OCI-LY3 (cell line): ENCODE results near the gene RBM20.

Source experiments
- H2AFZ ChIP-seq: fragments of 200-600, 300-600 bp; shearing (Covaris generic); 2 replicates; pipeline ENCODE4 v1.6.0; 2014; ENCODE audit warnings: antibody characterized with exemption, low read depth, low read length
- H3K27ac ChIP-seq: fragments of 200-600, 300-600 bp; sonication (generic); 2 replicates; pipeline ENCODE4 v1.5.1; 2014; ENCODE audit warnings: mild to moderate bottlenecking, low read length, moderate library complexity, mixed read lengths
- H3K27me3 ChIP-seq: fragments of 200-600, 300-600 bp; sonication (generic); 2 replicates; pipeline ENCODE4 v1.6.1; 2014; ENCODE audit warnings: low read depth, low read length, mixed read lengths
- H3K36me3 ChIP-seq: fragments of 200-600, 300-600 bp; sonication (generic); replicated peaks from 2 replicates; pipeline ENCODE3; 2014; ENCODE audit warnings: low read depth, low read length, mixed read lengths
- H3K4me1 ChIP-seq: fragments of 300-600, 200-600 bp; sonication (generic); 2 replicates; pipeline ENCODE4 v1.6.1; 2014; ENCODE audit warnings: low read length, mixed read lengths
- H3K4me2 ChIP-seq: fragments of 200-600, 300-600 bp; sonication (generic); 2 replicates; pipeline ENCODE4 v1.6.1; 2014; ENCODE audit warnings: low read length, mixed read lengths
- H3K4me3 ChIP-seq: fragments of 300-600, 200-600 bp; sonication (generic); 2 replicates; pipeline ENCODE4 v1.5.1; 2014; ENCODE audit warnings: antibody characterized with exemption, mild to moderate bottlenecking, low read length, moderate library complexity
- H3K79me2 ChIP-seq: fragments of 300-600, 200-600 bp; shearing (Covaris generic); 2 replicates; pipeline ENCODE4 v1.6.1; 2014; ENCODE audit warnings: mild to moderate bottlenecking, low read length, mixed read lengths
- H3K9ac ChIP-seq: fragments of 300-600, 200-600 bp; shearing (Covaris generic); 2 replicates; pipeline ENCODE4 v1.6.0; 2014; ENCODE audit warnings: mild to moderate bottlenecking, low read length, moderate library complexity
- H3K9me3 ChIP-seq: fragments of 200-600, 300-600 bp; shearing (Covaris generic); 2 replicates; pipeline ENCODE4 v1.6.1; 2014; ENCODE audit warnings: low read length, mixed read lengths; ENCODE audit not compliant: insufficient read depth
- H4K20me1 ChIP-seq: fragments of 200-600, 300-600 bp; sonication (generic); 2 replicates; pipeline ENCODE4 v1.6.1; 2016; ENCODE audit warnings: low read length, mixed read lengths; ENCODE audit not compliant: insufficient read depth
- CTCF ChIP-seq: fragments of 200-600, 300-600 bp; sonication (generic); IDR thresholded peaks from 2 replicates; pipeline ENCODE4 v1.5.1; 2014; ENCODE audit warnings: antibody characterized with exemption, low read length, low read depth
- EZH2phosphoT487 ChIP-seq: fragments of 200-600 bp; shearing (Covaris generic); IDR thresholded peaks from 2 replicates; pipeline ENCODE4 v1.6.1; 2018; ENCODE audit warnings: antibody characterized with exemption, mixed run types, low read depth

Gene RBM20

GRCh38 chr10:110612087-110612486 lies 32.0 kb upstream of the RBM20 start:
- H3K79me2 ChIP-seq = no peaks in the 10 kb centered on the region
- peak overlapping the region; percentile 32 for H3K4me2 ChIP-seq
- no peak for TF ChIP-seq CTCF
- no peak for TF ChIP-seq EZH2phosphoT487
- no peaks in the 10 kb centered on the region for H3K27me3 ChIP-seq
- peaks cover 6% of the 10 kb centered on the region for H3K36me3 ChIP-seq
- no peak overlapping the region for H3K9ac ChIP-seq
- H3K4me1 ChIP-seq = peaks cover 30% of the 10 kb centered on the region
- H3K4me3 ChIP-seq = no peak overlapping the region
- no peaks in the 10 kb centered on the region for H4K20me1 ChIP-seq
- no peak overlapping the region for H2AFZ ChIP-seq
- peak overlapping the region; percentile 51 for H3K27ac ChIP-seq
- peaks cover 5% of the 10 kb centered on the region; the same call in 1 of the 2 replicates for H3K9me3 ChIP-seq

GRCh38 chr10:110612629-110613028 lies 31.5 kb upstream of the RBM20 start:
- Histone ChIP-seq H4K20me1 (no peaks in the 10 kb centered on the region), H3K27me3 (no peaks in the 10 kb centered on the region), H3K4me3 (no peak overlapping the region), H3K9ac (no peak overlapping the region), H3K9me3 (peaks cover 5% of the 10 kb centered on the region; the same call in 1 of the 2 replicates), H3K27ac (peak overlapping the region; percentile 51), H2AFZ (no peak overlapping the region), H3K4me2 (peak overlapping the region; percentile 32), H3K4me1 (peaks cover 30% of the 10 kb centered on the region), H3K36me3 (peaks cover 6% of the 10 kb centered on the region), H3K79me2 (no peaks in the 10 kb centered on the region)
- TF ChIP-seq CTCF (no peak), EZH2phosphoT487 (no peak)

DNA sequence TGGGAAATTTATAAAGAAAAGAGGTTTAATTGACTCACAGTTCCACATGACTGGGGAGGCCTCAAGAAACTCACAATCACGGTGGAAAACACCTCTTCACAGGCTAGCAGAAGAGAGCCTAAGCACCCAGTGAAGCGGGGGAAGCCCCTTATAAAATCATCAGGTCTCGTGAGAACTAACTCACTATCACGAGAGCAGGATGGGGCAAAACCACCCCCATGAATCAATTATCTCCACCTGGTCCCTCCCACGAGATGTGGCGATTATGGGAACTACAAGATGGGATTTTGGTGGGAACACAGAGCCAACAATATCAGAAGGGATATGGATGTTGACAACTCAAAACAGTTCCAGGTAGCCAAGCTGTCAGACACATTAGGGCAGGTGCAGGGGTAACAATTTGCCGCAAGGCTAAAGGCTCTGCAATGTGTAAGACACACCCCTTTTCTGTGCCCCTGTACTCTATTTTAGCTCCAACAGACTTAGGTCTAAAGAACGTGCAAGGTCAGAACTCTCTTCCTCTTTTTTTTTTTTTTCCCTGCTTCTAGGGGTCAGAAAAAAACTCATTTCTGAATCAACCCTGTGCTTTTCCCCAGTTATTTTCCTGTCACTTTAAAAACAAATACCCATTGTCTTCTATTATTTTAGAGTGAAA lies 30.7 kb upstream of the RBM20 start:
- peaks cover 30% of the 10 kb centered on the region for H3K4me1 ChIP-seq
- H2AFZ ChIP-seq = no peak overlapping the region
- TF ChIP-seq CTCF (no peak), EZH2phosphoT487 (no peak)
- peaks cover 5% of the 10 kb centered on the region; the same call in 1 of the 2 replicates for H3K9me3 ChIP-seq
- H3K27me3 ChIP-seq = no peaks in the 10 kb centered on the region
- peak overlapping the region; percentile 40 for H3K4me2 ChIP-seq
- H3K4me3 ChIP-seq = peak overlapping the region; percentile 22; the same call in 1 of the 2 replicates
- no peak overlapping the region for H3K9ac ChIP-seq
- H3K36me3 ChIP-seq = peaks cover 6% of the 10 kb centered on the region
- no peaks in the 10 kb centered on the region for H4K20me1 ChIP-seq
- no peaks in the 10 kb centered on the region for H3K79me2 ChIP-seq
- peak overlapping the region; percentile 17; the same call in 1 of the 2 replicates for H3K27ac ChIP-seq

- no peaks in the 10 kb centered on the region for H3K27me3 ChIP-seq
Observed at GRCh38 chr10:110613996-110614495, 30.1 kb upstream of the RBM20 start.

More at GRCh38 chr10:110613996-110614495, 30.1 kb upstream of the RBM20 start:
- Histone ChIP-seq H2AFZ (no peak overlapping the region), H3K9ac (no peak overlapping the region), H3K4me3 (no peak overlapping the region), H3K4me1 (peaks cover 30% of the 10 kb centered on the region), H3K27ac (peak overlapping the region; percentile 17; the same call in 1 of the 2 replicates), H4K20me1 (no peaks in the 10 kb centered on the region), H3K9me3 (peaks cover 5% of the 10 kb centered on the region; the same call in 1 of the 2 replicates), H3K4me2 (peak overlapping the region; percentile 40; the same call in 1 of the 2 replicates), H3K79me2 (no peaks in the 10 kb centered on the region), H3K36me3 (peaks cover 6% of the 10 kb centered on the region)
- TF ChIP-seq CTCF (no peak), EZH2phosphoT487 (no peak)
